GM12878 (cell line): ENCODE data around the gene MSI2. TPM values are rescaled to one million over a fixed set of nuclear protein-coding genes. Genes with fewer than 3 reads are reported as not detected.

Source experiments
- ATAC-seq: fragments of 200-7000 bp; cut with Tn5 transposase; 3 replicates; pipeline ENCODE4 v1.9.1; 2020; ENCODE audit warnings: mild to moderate bottlenecking, moderate library complexity
- BruUV-seq: library from RNA; stranded (reverse); fragments of 400-500 nt; replicated peaks from 2 replicates; lab custom pipeline; 2021; lab: Mats Ljungman, UMichigan
- CTCF ChIA-PET: fragments of 300-600 bp; sonication (Branson Sonifier 250); formaldehyde crosslinking; extraction: SDS; loops from one replicate; lab custom pipeline; 2021; ENCODE audit warnings: inconsistent platforms; lab: Yijun Ruan, JAX
- POLR2A ChIA-PET: fragments of 350-600 bp; formaldehyde crosslinking; extraction: SDS; loops from one replicate; lab custom pipeline; 2021; ENCODE audit warnings: inconsistent platforms; lab: Charles Lee
- RAD21 ChIA-PET: fragments of 300-600 bp; sonication (Branson Sonifier 250); formaldehyde crosslinking; loops from one replicate; lab custom pipeline; 2023; ENCODE audit warnings: antibody characterized with exemption; ENCODE audit not compliant: unreplicated experiment; lab: Charles Lee
- SMC1A ChIA-PET: fragments of 300-600 bp; sonication (Branson Sonifier 250); formaldehyde crosslinking; loops from one replicate; lab custom pipeline; 2023; ENCODE audit not compliant: unreplicated experiment, uncharacterized antibody; lab: Charles Lee
- DNase-seq: peaks from one replicate; pipeline ENCODE4 v3.0.0-alpha.2; 2011; ENCODE audit warnings: low read depth, low spot score
- FAIRE-seq: peaks from 3 replicates; lab custom pipeline; 2011; peaks lifted over from hg19 to GRCh38; lab: Jason Lieb, UNC
- H2AFZ ChIP-seq: 2 replicates; pipeline ENCODE4 v1.6.0; 2011; ENCODE audit warnings: low read depth, low read length, control low read depth; ENCODE audit not compliant: control insufficient read depth
- H3K27ac ChIP-seq: 2 replicates; pipeline ENCODE4 v1.5.1; 2011; ENCODE audit warnings: control low read depth; ENCODE audit not compliant: control insufficient read depth, insufficient read depth
- H3K27me3 ChIP-seq, 2 experiments: replicated peaks in 1 of 2; 2 replicates each; pipeline versions ENCODE4 v1.6.0 to v1.6.1; 2011; ENCODE audit warnings: low read length in 1 of 2; ENCODE audit not compliant: control insufficient read depth in 2 of 2, insufficient read depth in 2 of 2
- H3K36me3 ChIP-seq, 2 experiments: 2 replicates each; pipeline ENCODE4 v1.5.1; 2011; ENCODE audit warnings: low read length in 1 of 2; ENCODE audit not compliant: control insufficient read depth in 2 of 2, insufficient read depth in 2 of 2
- H3K4me1 ChIP-seq: 2 replicates; pipeline ENCODE4 v1.6.1; 2011; ENCODE audit warnings: mild to moderate bottlenecking, low read length, moderate library complexity, mixed read lengths; ENCODE audit not compliant: control insufficient read depth, insufficient read depth
- H3K4me2 ChIP-seq: 2 replicates; pipeline ENCODE4 v1.6.0; 2011; ENCODE audit warnings: control low read depth; ENCODE audit not compliant: control insufficient read depth, insufficient read depth
- H3K4me3 ChIP-seq: fragments of 200-600 bp; sonication (generic); 2 replicates; pipeline ENCODE4 v1.5.1; 2016
- H3K79me2 ChIP-seq: 2 replicates; pipeline ENCODE4 v1.6.0; 2011; ENCODE audit warnings: low read length; ENCODE audit not compliant: control insufficient read depth, insufficient read depth
- H3K9ac ChIP-seq: 2 replicates; pipeline ENCODE4 v1.8.0; 2011; ENCODE audit warnings: low read length, control low read depth, mixed read lengths; ENCODE audit not compliant: control insufficient read depth, insufficient read depth
- H3K9me3 ChIP-seq: replicated peaks from 3 replicates; pipeline ENCODE4 v1.5.1; 2011; ENCODE audit warnings: mild to moderate bottlenecking, low read length; ENCODE audit not compliant: control insufficient read depth, insufficient read depth
- H4K20me1 ChIP-seq: 2 replicates; pipeline ENCODE4 v1.6.0; 2011; ENCODE audit not compliant: control insufficient read depth, insufficient read depth
- BACH1 ChIP-seq: fragments of 450-650 bp; IDR thresholded peaks from 2 replicates; pipeline ENCODE4 v1.6.1; 2017; ENCODE audit warnings: mild to moderate bottlenecking, borderline replicate concordance
- CBX5 ChIP-seq: sonication (generic); IDR thresholded peaks from 2 replicates; pipeline ENCODE4 v1.6.1; 2016; ENCODE audit warnings: low read depth, moderate library complexity, mild to moderate bottlenecking, inconsistent platforms
- FOXM1 ChIP-seq: IDR thresholded peaks from 2 replicates; pipeline ENCODE4 v1.6.1; 2012; ENCODE audit warnings: low read depth, mild to moderate bottlenecking, inconsistent platforms, low read length, moderate library complexity
- LARP7 ChIP-seq: fragments of 450-650 bp; IDR thresholded peaks from 2 replicates; pipeline ENCODE4 v1.6.1; 2017; ENCODE audit warnings: mild to moderate bottlenecking
- SMC3 ChIP-seq: IDR thresholded peaks from 2 replicates; pipeline ENCODE4 v1.6.1; 2011; ENCODE audit warnings: low read length, improper control_type of control experiment, borderline replicate concordance
- STAT1 ChIP-seq: fragments of 450-650 bp; conservative IDR thresholded peaks from 2 replicates; pipeline ENCODE4 v1.6.1; 2014; ENCODE audit warnings: antibody characterized with exemption, mild to moderate bottlenecking
- TCF3 ChIP-seq: IDR thresholded peaks from 2 replicates; pipeline ENCODE4 v1.6.1; 2012; ENCODE audit warnings: low read depth, mild to moderate bottlenecking, low read length, borderline replicate concordance; ENCODE audit not compliant: insufficient read depth
- WGBS: methylation state at CpG from one replicate; pipeline ENCODE4 v1.1.6; 2016; ENCODE audit warnings: low lambda C conversion rate; ENCODE audit not compliant: insufficient replicate concordance, insufficient coverage; ENCODE audit errors: missing lambda C conversion rate; 5-methylcytosine and 5-hydroxymethylcytosine counted together
- in situ Hi-C: fragments of 300-500 bp; cut with MboI; formaldehyde crosslinking; loops from 9 replicates; pipeline ENCODE4 v1.14.3; 2018; ENCODE audit warnings: mixed read lengths
- intact Hi-C: fragments of 100-400 bp; cut with micrococcal nuclease; formaldehyde crosslinking; loops from one replicate; pipeline ENCODE4 v1.14.2; 2022; ENCODE audit not compliant: unreplicated experiment
- polyA plus RNA-seq, 11 experiments: library from polyadenylated mRNA; depleted of rRNA in 4 of 11; unstranded in 6 of 11; stranded (reverse) in 5 of 11; fragments of >200 nt; fragmentation: Nextera tagmentation in 4 of 11; fragmentation: Illumina TruSeq in 1 of 11; extraction: Ambion mirVana in 4 of 11; extraction: Trizol in 1 of 11; gene quantifications; 1 replicate in 1 of 11; 2 replicates in 10 of 11; pipeline versions ENCODE4 v1.2.1 to v1.2.3, GENCODE V29; 2011 to 2016; ENCODE audit warnings: inconsistent platforms in 2 of 11, missing spikeins in 2 of 11, low read depth in 1 of 11
- total RNA-seq, 4 experiments: library from RNA; depleted of rRNA in 3 of 4; stranded (reverse); fragments of >200 nt in 3 of 4; fragmentation: Illumina TruSeq in 1 of 4; extraction: Trizol in 1 of 4; gene quantifications; 2 replicates each; pipeline versions ENCODE4 v1.2.1 to v1.2.3, GENCODE V29; 2013 to 2021
- TF ChIP-seq, protein P1 (sequence below): fragments of 450-650 bp; IDR thresholded peaks from 2 replicates; pipeline ENCODE4 v1.6.1; 2018; ENCODE audit warnings: borderline replicate concordance, mild to moderate bottlenecking; ENCODE audit not compliant: partially characterized antibody
- TF ChIP-seq, protein P2 (sequence below): IDR thresholded peaks from 2 replicates; pipeline ENCODE4 v1.6.1; 2012; ENCODE audit warnings: improper control_type of control experiment, low read depth, low read length; ENCODE audit not compliant: insufficient replicate concordance
- TF ChIP-seq, protein P3 (sequence below): fragments of 450-650 bp; IDR thresholded peaks from 2 replicates; pipeline ENCODE4 v1.6.1; 2017; ENCODE audit warnings: mild to moderate bottlenecking, moderate library complexity

Gene MSI2
- total and polyA plus RNA-seq, 10 of the 15 experiments (the other 5 are each of a cell fraction or from before 2014, with no cell fraction given), result 6.1 to 76.1 (median 42.0) TPM

DNA sequence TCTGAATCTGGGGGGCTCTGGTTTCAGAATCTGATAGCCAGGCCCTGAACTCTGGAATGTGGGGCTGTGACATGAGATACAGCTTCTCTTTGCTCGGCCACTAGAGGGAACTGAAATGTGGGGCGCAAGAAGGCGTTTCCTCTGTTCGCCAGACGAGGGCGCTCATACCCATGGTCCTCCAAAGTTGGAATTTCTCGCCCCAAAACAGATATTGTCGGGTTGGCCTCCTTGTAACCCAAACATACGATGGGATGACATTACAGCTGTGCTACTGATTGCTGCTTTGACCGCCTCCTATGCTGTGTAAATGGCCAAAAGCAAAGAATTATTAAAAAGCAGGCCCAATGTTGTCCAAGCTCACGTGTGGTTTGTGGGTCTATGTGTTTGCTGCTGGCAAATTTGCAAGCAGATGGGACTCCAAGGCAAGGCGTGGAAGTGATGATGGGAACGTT, 13.1 kb upstream of the MSI2 start:
- no peak overlapping the region for H3K4me2 ChIP-seq
- peak overlapping the region; percentile 41 for H2AFZ ChIP-seq
- ChIA-PET POLR2A (interaction anchor here (0.9 to 2.2 kb wide), 3 partner anchors 11 to 197 kb away, joined by 3 to 10 read pairs (median 3); no protein-coding TSS in a partner anchor), SMC1A (interaction anchor here (0.6 to 4.2 kb wide), 78 partner anchors 10 to 1915 kb away, joined by 3 to 90 read pairs (median 5); partner anchors contain the start of gene MSI2), RAD21 (interaction anchor here (0.5 to 4.2 kb wide), 50 partner anchors 9 to 540 kb away, joined by 3 to 91 read pairs (median 4); partner anchors contain the start of gene MSI2), CTCF (interaction anchor here (0.6 to 5.1 kb wide), 121 partner anchors 9 to 652 kb away, joined by 3 to 150 read pairs (median 5); no protein-coding TSS in a partner anchor)
- H3K4me3 ChIP-seq, result no peak overlapping the region
- H3K4me1 ChIP-seq, result no peaks in the 10 kb centered on the region
- FAIRE-seq (peak; percentile 91), ATAC-seq (peak; percentile 93), DNase-seq (peak; percentile 50)
- intact Hi-C loops (loop anchor here (1.0 to 2.0 kb wide), 5 partner anchors 112 to 504 kb away; no protein-coding TSS in a partner anchor), in situ Hi-C loops (loop anchor here (5.0 kb wide), 1 partner anchor 504 kb away; the partner anchor contains the start of gene CCDC182)
- H3K9ac ChIP-seq, result no peak overlapping the region
- no peak overlapping the region for H3K27ac ChIP-seq
- H3K9me3 ChIP-seq, result no peaks in the 10 kb centered on the region; the same call in 2 of the 3 replicates
- no peaks in the 10 kb centered on the region for H3K27me3 ChIP-seq
- BruUV-seq, result no TSS peak
- WGBS, result 6% methylated on average over 13 of the region's 13 CpGs
- H3K79me2 ChIP-seq, result no peaks in the 10 kb centered on the region
- H4K20me1 ChIP-seq, result no peaks in the 10 kb centered on the region
- H3K36me3 ChIP-seq, result no peaks in the 10 kb centered on the region
- TF ChIP-seq STAT1, result 0 out of 2 replicates have a peak, but pooled peaks have one; percentile 44
- TF ChIP-seq BACH1, result no peak
- TF ChIP-seq TCF3, result no peak
- TF ChIP-seq, protein P1, sequence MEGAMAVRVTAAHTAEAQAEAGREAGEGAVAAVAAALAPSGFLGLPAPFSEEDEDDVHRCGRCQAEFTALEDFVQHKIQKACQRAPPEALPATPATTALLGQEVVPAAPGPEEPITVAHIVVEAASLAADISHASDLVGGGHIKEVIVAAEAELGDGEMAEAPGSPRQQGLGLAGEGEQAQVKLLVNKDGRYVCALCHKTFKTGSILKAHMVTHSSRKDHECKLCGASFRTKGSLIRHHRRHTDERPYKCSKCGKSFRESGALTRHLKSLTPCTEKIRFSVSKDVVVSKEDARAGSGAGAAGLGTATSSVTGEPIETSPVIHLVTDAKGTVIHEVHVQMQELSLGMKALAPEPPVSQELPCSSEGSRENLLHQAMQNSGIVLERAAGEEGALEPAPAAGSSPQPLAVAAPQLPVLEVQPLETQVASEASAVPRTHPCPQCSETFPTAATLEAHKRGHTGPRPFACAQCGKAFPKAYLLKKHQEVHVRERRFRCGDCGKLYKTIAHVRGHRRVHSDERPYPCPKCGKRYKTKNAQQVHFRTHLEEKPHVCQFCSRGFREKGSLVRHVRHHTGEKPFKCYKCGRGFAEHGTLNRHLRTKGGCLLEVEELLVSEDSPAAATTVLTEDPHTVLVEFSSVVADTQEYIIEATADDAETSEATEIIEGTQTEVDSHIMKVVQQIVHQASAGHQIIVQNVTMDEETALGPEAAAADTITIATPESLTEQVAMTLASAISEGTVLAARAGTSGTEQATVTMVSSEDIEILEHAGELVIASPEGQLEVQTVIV, result no peak
- peak; percentile 100 for TF ChIP-seq SMC3
- TF ChIP-seq, protein P2, sequence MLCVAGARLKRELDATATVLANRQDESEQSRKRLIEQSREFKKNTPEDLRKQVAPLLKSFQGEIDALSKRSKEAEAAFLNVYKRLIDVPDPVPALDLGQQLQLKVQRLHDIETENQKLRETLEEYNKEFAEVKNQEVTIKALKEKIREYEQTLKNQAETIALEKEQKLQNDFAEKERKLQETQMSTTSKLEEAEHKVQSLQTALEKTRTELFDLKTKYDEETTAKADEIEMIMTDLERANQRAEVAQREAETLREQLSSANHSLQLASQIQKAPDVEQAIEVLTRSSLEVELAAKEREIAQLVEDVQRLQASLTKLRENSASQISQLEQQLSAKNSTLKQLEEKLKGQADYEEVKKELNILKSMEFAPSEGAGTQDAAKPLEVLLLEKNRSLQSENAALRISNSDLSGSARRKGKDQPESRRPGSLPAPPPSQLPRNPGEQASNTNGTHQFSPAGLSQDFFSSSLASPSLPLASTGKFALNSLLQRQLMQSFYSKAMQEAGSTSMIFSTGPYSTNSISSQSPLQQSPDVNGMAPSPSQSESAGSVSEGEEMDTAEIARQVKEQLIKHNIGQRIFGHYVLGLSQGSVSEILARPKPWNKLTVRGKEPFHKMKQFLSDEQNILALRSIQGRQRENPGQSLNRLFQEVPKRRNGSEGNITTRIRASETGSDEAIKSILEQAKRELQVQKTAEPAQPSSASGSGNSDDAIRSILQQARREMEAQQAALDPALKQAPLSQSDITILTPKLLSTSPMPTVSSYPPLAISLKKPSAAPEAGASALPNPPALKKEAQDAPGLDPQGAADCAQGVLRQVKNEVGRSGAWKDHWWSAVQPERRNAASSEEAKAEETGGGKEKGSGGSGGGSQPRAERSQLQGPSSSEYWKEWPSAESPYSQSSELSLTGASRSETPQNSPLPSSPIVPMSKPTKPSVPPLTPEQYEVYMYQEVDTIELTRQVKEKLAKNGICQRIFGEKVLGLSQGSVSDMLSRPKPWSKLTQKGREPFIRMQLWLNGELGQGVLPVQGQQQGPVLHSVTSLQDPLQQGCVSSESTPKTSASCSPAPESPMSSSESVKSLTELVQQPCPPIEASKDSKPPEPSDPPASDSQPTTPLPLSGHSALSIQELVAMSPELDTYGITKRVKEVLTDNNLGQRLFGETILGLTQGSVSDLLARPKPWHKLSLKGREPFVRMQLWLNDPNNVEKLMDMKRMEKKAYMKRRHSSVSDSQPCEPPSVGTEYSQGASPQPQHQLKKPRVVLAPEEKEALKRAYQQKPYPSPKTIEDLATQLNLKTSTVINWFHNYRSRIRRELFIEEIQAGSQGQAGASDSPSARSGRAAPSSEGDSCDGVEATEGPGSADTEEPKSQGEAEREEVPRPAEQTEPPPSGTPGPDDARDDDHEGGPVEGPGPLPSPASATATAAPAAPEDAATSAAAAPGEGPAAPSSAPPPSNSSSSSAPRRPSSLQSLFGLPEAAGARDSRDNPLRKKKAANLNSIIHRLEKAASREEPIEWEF, result no peak
- TF ChIP-seq CBX5, result peak; percentile 84; the same call in 1 of the 2 replicates
- TF ChIP-seq, protein P3, sequence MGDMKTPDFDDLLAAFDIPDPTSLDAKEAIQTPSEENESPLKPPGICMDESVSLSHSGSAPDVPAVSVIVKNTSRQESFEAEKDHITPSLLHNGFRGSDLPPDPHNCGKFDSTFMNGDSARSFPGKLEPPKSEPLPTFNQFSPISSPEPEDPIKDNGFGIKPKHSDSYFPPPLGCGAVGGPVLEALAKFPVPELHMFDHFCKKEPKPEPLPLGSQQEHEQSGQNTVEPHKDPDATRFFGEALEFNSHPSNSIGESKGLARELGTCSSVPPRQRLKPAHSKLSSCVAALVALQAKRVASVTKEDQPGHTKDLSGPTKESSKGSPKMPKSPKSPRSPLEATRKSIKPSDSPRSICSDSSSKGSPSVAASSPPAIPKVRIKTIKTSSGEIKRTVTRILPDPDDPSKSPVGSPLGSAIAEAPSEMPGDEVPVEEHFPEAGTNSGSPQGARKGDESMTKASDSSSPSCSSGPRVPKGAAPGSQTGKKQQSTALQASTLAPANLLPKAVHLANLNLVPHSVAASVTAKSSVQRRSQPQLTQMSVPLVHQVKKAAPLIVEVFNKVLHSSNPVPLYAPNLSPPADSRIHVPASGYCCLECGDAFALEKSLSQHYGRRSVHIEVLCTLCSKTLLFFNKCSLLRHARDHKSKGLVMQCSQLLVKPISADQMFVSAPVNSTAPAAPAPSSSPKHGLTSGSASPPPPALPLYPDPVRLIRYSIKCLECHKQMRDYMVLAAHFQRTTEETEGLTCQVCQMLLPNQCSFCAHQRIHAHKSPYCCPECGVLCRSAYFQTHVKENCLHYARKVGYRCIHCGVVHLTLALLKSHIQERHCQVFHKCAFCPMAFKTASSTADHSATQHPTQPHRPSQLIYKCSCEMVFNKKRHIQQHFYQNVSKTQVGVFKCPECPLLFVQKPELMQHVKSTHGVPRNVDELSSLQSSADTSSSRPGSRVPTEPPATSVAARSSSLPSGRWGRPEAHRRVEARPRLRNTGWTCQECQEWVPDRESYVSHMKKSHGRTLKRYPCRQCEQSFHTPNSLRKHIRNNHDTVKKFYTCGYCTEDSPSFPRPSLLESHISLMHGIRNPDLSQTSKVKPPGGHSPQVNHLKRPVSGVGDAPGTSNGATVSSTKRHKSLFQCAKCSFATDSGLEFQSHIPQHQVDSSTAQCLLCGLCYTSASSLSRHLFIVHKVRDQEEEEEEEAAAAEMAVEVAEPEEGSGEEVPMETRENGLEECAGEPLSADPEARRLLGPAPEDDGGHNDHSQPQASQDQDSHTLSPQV, result peak; percentile 88
- peak; percentile 85 for TF ChIP-seq FOXM1
- TF ChIP-seq LARP7, result no peak
